GM12878 (cell line): Measurements from ENCODE around the gene EIF2S2. TPM values are rescaled to one million over a fixed set of nuclear protein-coding genes. Genes with fewer than 3 reads are reported as not detected.

ENCODE experiments used
- CBFB ChIP-seq: IDR thresholded peaks from 2 replicates; pipeline ENCODE4 v1.6.1; 2016; ENCODE audit warnings: antibody characterized with exemption, low read depth
- CBX3 ChIP-seq: fragments of 200-600 bp; sonication (generic); IDR thresholded peaks from 2 replicates; pipeline ENCODE4 v1.6.1; 2016; ENCODE audit warnings: low read depth, borderline replicate concordance
- CREB1 ChIP-seq: IDR thresholded peaks from 2 replicates; pipeline ENCODE4 v1.6.1; 2012; ENCODE audit warnings: low read depth, mild to moderate bottlenecking, inconsistent platforms
- CTCF ChIP-seq, 3 experiments: IDR thresholded peaks in 2 of 3; conservative IDR thresholded peaks in 1 of 3; 2 replicates each; pipeline ENCODE4 v1.5.1; 2011; ENCODE audit warnings: low read depth in 3 of 3, low read length in 3 of 3, mild to moderate bottlenecking in 3 of 3, control low read depth in 2 of 3, moderate library complexity in 2 of 3, inconsistent platforms in 1 of 3, mixed read lengths in 1 of 3; ENCODE audit not compliant: control insufficient read depth in 2 of 3, insufficient read depth in 1 of 3; ENCODE audit errors: extremely low read depth in 1 of 3
- CUX1 ChIP-seq: IDR thresholded peaks from 2 replicates; pipeline ENCODE4 v1.6.1; 2012; ENCODE audit warnings: improper control_type of control experiment, low read depth, low read length; ENCODE audit not compliant: insufficient replicate concordance
- DPF2 ChIP-seq: fragments of 450-650 bp; IDR thresholded peaks from 2 replicates; pipeline ENCODE4 v1.6.1; 2017; ENCODE audit warnings: mild to moderate bottlenecking
- HCFC1 ChIP-seq: fragments of 150-350 bp; IDR thresholded peaks from 2 replicates; pipeline ENCODE4 v1.6.1; 2014; ENCODE audit warnings: low read length
- JUND ChIP-seq: IDR thresholded peaks from 2 replicates; pipeline ENCODE4 v1.6.1; 2012; ENCODE audit warnings: low read depth, mild to moderate bottlenecking, low read length, improper control_type of control experiment, moderate library complexity
- KAT2A ChIP-seq: conservative IDR thresholded peaks from 2 replicates; pipeline ENCODE4 v1.6.1; 2011; ENCODE audit warnings: low read depth, low read length; ENCODE audit not compliant: control insufficient read depth
- KLF5 ChIP-seq: fragments of 450-650 bp; IDR thresholded peaks from 2 replicates; pipeline ENCODE4 v1.6.1; 2014; ENCODE audit warnings: mild to moderate bottlenecking; ENCODE audit not compliant: partially characterized antibody
- MEF2B ChIP-seq: fragments of 450-650 bp; IDR thresholded peaks from 2 replicates; pipeline ENCODE4 v1.6.1; 2018; ENCODE audit warnings: mild to moderate bottlenecking, moderate library complexity; ENCODE audit not compliant: partially characterized antibody, poor library complexity, severe bottlenecking
- MYC ChIP-seq: IDR thresholded peaks from 2 replicates; pipeline ENCODE4 v1.6.1; 2011; ENCODE audit warnings: mild to moderate bottlenecking, low read length, moderate library complexity, inconsistent platforms; ENCODE audit not compliant: insufficient read depth, insufficient replicate concordance, insufficient read length, severe bottlenecking
- NFYA ChIP-seq: IDR thresholded peaks from 2 replicates; pipeline ENCODE4 v1.6.1; 2011; ENCODE audit warnings: low read depth, mild to moderate bottlenecking, low read length, improper control_type of control experiment, borderline replicate concordance
- PBX3 ChIP-seq: IDR thresholded peaks from 2 replicates; pipeline ENCODE4 v1.6.1; 2011; ENCODE audit warnings: mild to moderate bottlenecking, low read depth, low read length, moderate library complexity; ENCODE audit not compliant: insufficient replicate concordance
- RAD21 ChIP-seq: IDR thresholded peaks from 2 replicates; pipeline ENCODE4 v1.6.1; 2011; ENCODE audit warnings: mild to moderate bottlenecking, low read depth, low read length, moderate library complexity; ENCODE audit not compliant: insufficient read depth
- RCOR1 ChIP-seq: conservative IDR thresholded peaks from 2 replicates; pipeline ENCODE4 v1.6.1; 2012; ENCODE audit warnings: low read depth, low read length, improper control_type of control experiment
- SPI1 ChIP-seq: IDR thresholded peaks from 2 replicates; pipeline ENCODE4 v1.6.1; 2011; ENCODE audit warnings: low read depth, mild to moderate bottlenecking, low read length, moderate library complexity, borderline replicate concordance; ENCODE audit not compliant: insufficient read depth
- STAT3 ChIP-seq: IDR thresholded peaks from 2 replicates; pipeline ENCODE4 v1.6.1; 2011; ENCODE audit warnings: low read depth, low read length, improper control_type of control experiment
- TBL1XR1 ChIP-seq: IDR thresholded peaks from 2 replicates; pipeline ENCODE4 v1.6.1; 2012; ENCODE audit warnings: low read depth, low read length, improper control_type of control experiment
- TCF7 ChIP-seq: IDR thresholded peaks from 2 replicates; pipeline ENCODE4 v1.6.1; 2014; ENCODE audit warnings: antibody characterized with exemption, borderline replicate concordance
- YY1 ChIP-seq: IDR thresholded peaks from 2 replicates; pipeline ENCODE4 v1.6.1; 2011; ENCODE audit warnings: low read depth, mild to moderate bottlenecking, low read length
- ZBED1 ChIP-seq: IDR thresholded peaks from 2 replicates; pipeline ENCODE4 v1.6.1; 2016; ENCODE audit warnings: borderline replicate concordance
- ZNF274 ChIP-seq: IDR thresholded peaks from one replicate; pipeline ENCODE4 v1.8.0; 2011; ENCODE audit not compliant: insufficient read length, insufficient read depth
- polyA plus RNA-seq, 11 experiments: library from polyadenylated mRNA; depleted of rRNA in 4 of 11; unstranded in 6 of 11; stranded (reverse) in 5 of 11; fragments of >200 nt; fragmentation: Nextera tagmentation in 4 of 11; fragmentation: Illumina TruSeq in 1 of 11; extraction: Ambion mirVana in 4 of 11; extraction: Trizol in 1 of 11; gene quantifications; 1 replicate in 1 of 11; 2 replicates in 10 of 11; pipeline versions ENCODE4 v1.2.1 to v1.2.3, GENCODE V29; 2011 to 2016; ENCODE audit warnings: inconsistent platforms in 2 of 11, missing spikeins in 2 of 11, low read depth in 1 of 11
- total RNA-seq, 4 experiments: library from RNA; depleted of rRNA in 3 of 4; stranded (reverse); fragments of >200 nt in 3 of 4; fragmentation: Illumina TruSeq in 1 of 4; extraction: Trizol in 1 of 4; gene quantifications; 2 replicates each; pipeline versions ENCODE4 v1.2.1 to v1.2.3, GENCODE V29; 2013 to 2021

The EIF2S2 gene
- total and polyA plus RNA-seq, 10 of the 15 experiments (the other 5 are each of a cell fraction or from before 2014, with no cell fraction given) = 60.2 to 153 (median 84.3) TPM

GRCh38 chr20:34069341-34070078 lies 42.5 kb downstream of the EIF2S2 start (continued):
- TF ChIP-seq MYC = no peak
- peak; percentile 91 for TF ChIP-seq RAD21
- no peak for TF ChIP-seq HCFC1
- TF ChIP-seq NFYA = no peak
- no peak for TF ChIP-seq CBX3
- TF ChIP-seq DPF2 = no peak
- no peak for TF ChIP-seq YY1
- no peak for TF ChIP-seq SPI1
- no peak for TF ChIP-seq CUX1
- no peak for TF ChIP-seq ZNF274
- TF ChIP-seq RCOR1 = no peak
- no peak for TF ChIP-seq ZBED1
- peak; percentile 44 for TF ChIP-seq PBX3
- TF ChIP-seq MEF2B = peak; percentile 9
- no peak for TF ChIP-seq STAT3
- TF ChIP-seq JUND = no peak
- TF ChIP-seq KLF5 = no peak
- peak; percentile 76 to 86 (median 78) for TF ChIP-seq CTCF (IDR thresholded peaks at IDR 0.05 in 2 of 3, conservative IDR thresholded peaks at IDR 0.05 in 1 of 3; ENCODE audit: control insufficient read depth in 2 of 3, extremely low read depth in 1 of 3, insufficient read depth in 1 of 3, low read depth in 3 of 3, low read length in 3 of 3)
- TF ChIP-seq KAT2A = no peak
- TF ChIP-seq TCF7 = no peak
- no peak; the same call in 1 of the 2 replicates for TF ChIP-seq CBFB
- TF ChIP-seq CREB1 = peak; percentile 42; the same call in 1 of the 2 replicates
- TF ChIP-seq TBL1XR1 = no peak
